SJSA1 (cell line): ENCODE results near the gene FGF4. TPM values are rescaled to one million over a fixed set of nuclear protein-coding genes. Genes with fewer than 3 reads are reported as not detected.

Source experiments
- DNase-seq, 2 experiments: peaks; one replicate each; pipeline ENCODE4 v3.0.0-alpha.2; 2015 to 2020; ENCODE audit warnings: low spot score in 2 of 2, low read depth in 1 of 2
- H3K27ac ChIP-seq: fragments of 250-450 bp; sonication (Bioruptor Pico); 2 replicates; pipeline ENCODE4 v1.5.1; 2020; ENCODE audit warnings: mild to moderate bottlenecking, moderate library complexity
- H3K27me3 ChIP-seq: fragments of 250-450 bp; sonication (Bioruptor Pico); replicated peaks from 2 replicates; pipeline ENCODE4 v1.5.1; 2020; ENCODE audit warnings: mild to moderate bottlenecking, moderate library complexity
- H3K36me3 ChIP-seq: fragments of 250-450 bp; sonication (Bioruptor Pico); 2 replicates; pipeline ENCODE4 v1.5.1; 2020; ENCODE audit warnings: mild to moderate bottlenecking
- H3K4me1 ChIP-seq: fragments of 250-450 bp; sonication (Bioruptor Pico); replicated peaks from 2 replicates; pipeline ENCODE4 v1.6.1; 2021; ENCODE audit warnings: mild to moderate bottlenecking
- H3K4me3 ChIP-seq: fragments of 250-450 bp; sonication (Bioruptor Pico); 2 replicates; pipeline ENCODE4 v1.5.1; 2020; ENCODE audit warnings: mild to moderate bottlenecking
- H3K9me3 ChIP-seq: fragments of 250-450 bp; sonication (Bioruptor Pico); replicated peaks from 2 replicates; pipeline ENCODE4 v1.5.1; 2020; ENCODE audit warnings: mild to moderate bottlenecking
- total RNA-seq: library from RNA; depleted of rRNA; stranded (reverse); fragments of >200 nt; shearing (Covaris generic); gene quantifications from 2 replicates; pipeline ENCODE4 v1.2.3, GENCODE V29; 2014; rRNA removed

The FGF4 gene, protein sequence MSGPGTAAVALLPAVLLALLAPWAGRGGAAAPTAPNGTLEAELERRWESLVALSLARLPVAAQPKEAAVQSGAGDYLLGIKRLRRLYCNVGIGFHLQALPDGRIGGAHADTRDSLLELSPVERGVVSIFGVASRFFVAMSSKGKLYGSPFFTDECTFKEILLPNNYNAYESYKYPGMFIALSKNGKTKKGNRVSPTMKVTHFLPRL
- total RNA-seq, result not detected in 2 replicates

DNA sequence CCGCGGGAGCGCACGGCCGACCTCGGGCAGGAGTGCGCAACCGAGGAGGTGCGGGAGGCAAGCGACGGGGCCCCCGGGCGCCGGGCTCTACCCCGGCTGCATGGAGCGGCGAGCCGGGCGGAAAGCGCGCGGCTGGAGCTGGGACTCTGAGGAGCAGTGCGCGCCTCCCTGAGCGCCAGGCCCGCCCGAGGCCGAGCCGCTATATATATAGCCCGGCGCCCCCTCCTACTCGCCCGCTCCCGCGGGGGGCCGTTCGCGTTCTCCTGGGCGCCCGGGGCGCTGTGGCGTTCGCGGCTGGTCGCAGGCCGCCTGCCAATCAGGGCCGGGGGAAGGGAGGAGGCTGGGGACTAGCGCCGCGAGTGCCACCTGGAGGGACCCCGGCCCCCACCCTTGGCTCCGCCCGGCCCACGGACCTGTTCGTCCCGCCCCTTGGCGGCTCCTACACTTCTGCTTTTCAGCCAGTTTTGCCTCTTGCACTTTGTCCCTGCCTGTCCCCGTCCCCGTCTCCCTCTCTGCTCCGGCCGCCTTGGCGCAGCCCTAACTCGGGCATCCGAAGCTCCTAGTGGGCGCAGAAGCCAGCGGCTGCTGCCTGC, at the start of gene FGF4:
FGF4 (minus strand) TSS at position 179 of the 593 bp plus-strand sequence. CDS start 257 bp downstream, outside the sequence.
- peaks cover 6% of the 10 kb centered on the region for H3K9me3 ChIP-seq
- peaks cover 13% of the 10 kb centered on the region for H3K4me1 ChIP-seq
- peaks cover 97% of the 10 kb centered on the region for H3K27me3 ChIP-seq
- peak in 1 of 2 experiments; percentile 61 for DNase-seq
- H3K27ac ChIP-seq, result no peak within 1 kb of the TSS
- no peaks in the 10 kb centered on the region for H3K36me3 ChIP-seq
- no peak within 1 kb of the TSS for H3K4me3 ChIP-seq

- no peak overlapping the region for H3K4me3 ChIP-seq
Measured at GRCh38 chr11:69823641-69824265, 48.6 kb upstream of the FGF4 start.

GRCh38 chr11:69822676-69823494, 47.7 kb upstream of the FGF4 start:
- Histone ChIP-seq H3K27ac (no peak overlapping the region), H3K9me3 (peaks cover 8% of the 10 kb centered on the region), H3K27me3 (peaks cover 86% of the 10 kb centered on the region), H3K4me1 (peaks cover 22% of the 10 kb centered on the region), H3K4me3 (no peak overlapping the region), H3K36me3 (no peaks in the 10 kb centered on the region; the same call in none of the 2 replicates)
- peak in 1 of 2 experiments; percentile 40 for DNase-seq

More at GRCh38 chr11:69823641-69824265, 48.6 kb upstream of the FGF4 start:
- Histone ChIP-seq H3K27me3 (peaks cover 77% of the 10 kb centered on the region), H3K4me1 (peaks cover 13% of the 10 kb centered on the region), H3K9me3 (peaks cover 8% of the 10 kb centered on the region), H3K27ac (no peak overlapping the region), H3K36me3 (no peaks in the 10 kb centered on the region; the same call in 1 of the 2 replicates)
- no peak for DNase-seq

DNA sequence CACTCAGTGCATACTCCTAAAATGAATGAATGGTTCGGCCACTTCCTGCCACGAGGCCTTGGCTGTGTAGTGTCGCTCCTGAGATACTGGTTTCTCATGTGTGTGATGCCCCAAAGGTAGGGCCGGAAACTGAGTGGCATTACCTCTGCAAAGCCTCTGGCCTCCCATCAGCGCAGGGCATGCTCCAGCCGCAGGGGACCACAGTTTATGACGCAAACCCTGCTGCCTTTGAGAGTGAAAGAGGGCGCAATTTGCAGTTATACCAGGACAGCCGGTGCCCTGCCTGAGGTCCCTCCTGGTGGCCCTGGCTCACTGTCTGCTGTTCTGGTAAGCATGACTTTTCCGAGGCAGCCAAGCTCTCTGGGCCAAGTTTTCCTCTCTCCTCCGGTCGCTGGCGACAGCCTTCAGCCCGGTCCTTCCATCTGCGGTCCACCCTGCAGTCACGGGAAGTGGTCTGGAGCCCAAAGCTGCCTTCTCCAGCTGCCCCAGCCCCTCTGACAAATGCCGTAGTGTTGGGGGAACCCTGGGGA, 46.4 kb upstream of the FGF4 start:
- Histone ChIP-seq H3K27me3 (peaks cover 96% of the 10 kb centered on the region), H3K36me3 (peaks cover 2% of the 10 kb centered on the region), H3K9me3 (peaks cover 14% of the 10 kb centered on the region), H3K4me1 (peaks cover 30% of the 10 kb centered on the region), H3K27ac (no peak overlapping the region), H3K4me3 (no peak overlapping the region)
- DNase-seq, result no peak

DNA sequence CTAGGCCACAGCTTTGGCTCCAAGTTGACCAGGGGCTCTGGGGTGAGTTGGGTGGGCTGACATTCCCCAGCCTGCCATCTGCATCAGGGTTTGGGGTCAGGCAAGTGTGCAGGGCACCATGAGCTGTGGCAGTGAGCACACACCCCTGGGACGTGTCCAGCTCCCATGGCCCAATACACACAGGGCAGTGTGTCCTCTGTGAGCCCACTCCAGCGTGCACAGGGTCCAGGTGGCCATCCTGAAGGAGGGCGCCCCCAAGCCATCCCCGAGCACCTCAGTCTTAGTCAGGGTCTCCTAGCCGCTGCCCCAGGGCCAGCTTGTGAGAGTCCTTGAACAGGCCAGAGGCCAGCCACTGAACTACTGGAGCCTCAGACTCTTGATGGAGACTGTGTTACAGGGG, 45.3 kb upstream of the FGF4 start:
- peaks cover 26% of the 10 kb centered on the region for H3K4me1 ChIP-seq
- DNase-seq, result no peak
- H3K9me3 ChIP-seq, result peaks cover 13% of the 10 kb centered on the region
- H3K27me3 ChIP-seq, result peaks cover 97% of the 10 kb centered on the region
- H3K36me3 ChIP-seq, result peaks cover 2% of the 10 kb centered on the region
- no peak overlapping the region for H3K4me3 ChIP-seq
- no peak overlapping the region for H3K27ac ChIP-seq

GRCh38 chr11:69819541-69820070, 44.5 kb upstream of the FGF4 start:
- Histone ChIP-seq H3K9me3 (peaks cover 7% of the 10 kb centered on the region; the same call in 1 of the 2 replicates), H3K36me3 (peaks cover 2% of the 10 kb centered on the region; the same call in 1 of the 2 replicates), H3K4me1 (peaks cover 18% of the 10 kb centered on the region), H3K27ac (no peak overlapping the region), H3K4me3 (no peak overlapping the region), H3K27me3 (peaks cover 96% of the 10 kb centered on the region)
- no peak for DNase-seq

- no peak within 1 kb of the TSS for H3K4me3 ChIP-seq
- DNase-seq, result no peak
- H3K9me3 ChIP-seq, result peaks cover 10% of the 10 kb centered on the region
- no peak within 1 kb of the TSS for H3K27ac ChIP-seq
- H3K4me1 ChIP-seq, result peaks cover 18% of the 10 kb centered on the region
- peaks cover 96% of the 10 kb centered on the region for H3K27me3 ChIP-seq
- H3K36me3 ChIP-seq, result peaks cover 2% of the 10 kb centered on the region; the same call in 1 of the 2 replicates
Measured at GRCh38 chr11:69818603-69819441, 43.7 kb upstream of the FGF4 start, which contains the start of gene FGF3. FGF3 (minus strand) TSS chr11:69819416; CDS start chr11:69818933, 483 bp downstream.

GRCh38 chr11:69818231-69818602, 43.1 kb upstream of the FGF4 start:
- H3K4me1 ChIP-seq, result peaks cover 18% of the 10 kb centered on the region
- no peak overlapping the region for H3K27ac ChIP-seq
- DNase-seq, result no peak
- H3K27me3 ChIP-seq, result peaks cover 92% of the 10 kb centered on the region
- H3K36me3 ChIP-seq, result peaks cover 2% of the 10 kb centered on the region; the same call in 1 of the 2 replicates
- H3K9me3 ChIP-seq, result peaks cover 10% of the 10 kb centered on the region
- no peak overlapping the region for H3K4me3 ChIP-seq

DNA sequence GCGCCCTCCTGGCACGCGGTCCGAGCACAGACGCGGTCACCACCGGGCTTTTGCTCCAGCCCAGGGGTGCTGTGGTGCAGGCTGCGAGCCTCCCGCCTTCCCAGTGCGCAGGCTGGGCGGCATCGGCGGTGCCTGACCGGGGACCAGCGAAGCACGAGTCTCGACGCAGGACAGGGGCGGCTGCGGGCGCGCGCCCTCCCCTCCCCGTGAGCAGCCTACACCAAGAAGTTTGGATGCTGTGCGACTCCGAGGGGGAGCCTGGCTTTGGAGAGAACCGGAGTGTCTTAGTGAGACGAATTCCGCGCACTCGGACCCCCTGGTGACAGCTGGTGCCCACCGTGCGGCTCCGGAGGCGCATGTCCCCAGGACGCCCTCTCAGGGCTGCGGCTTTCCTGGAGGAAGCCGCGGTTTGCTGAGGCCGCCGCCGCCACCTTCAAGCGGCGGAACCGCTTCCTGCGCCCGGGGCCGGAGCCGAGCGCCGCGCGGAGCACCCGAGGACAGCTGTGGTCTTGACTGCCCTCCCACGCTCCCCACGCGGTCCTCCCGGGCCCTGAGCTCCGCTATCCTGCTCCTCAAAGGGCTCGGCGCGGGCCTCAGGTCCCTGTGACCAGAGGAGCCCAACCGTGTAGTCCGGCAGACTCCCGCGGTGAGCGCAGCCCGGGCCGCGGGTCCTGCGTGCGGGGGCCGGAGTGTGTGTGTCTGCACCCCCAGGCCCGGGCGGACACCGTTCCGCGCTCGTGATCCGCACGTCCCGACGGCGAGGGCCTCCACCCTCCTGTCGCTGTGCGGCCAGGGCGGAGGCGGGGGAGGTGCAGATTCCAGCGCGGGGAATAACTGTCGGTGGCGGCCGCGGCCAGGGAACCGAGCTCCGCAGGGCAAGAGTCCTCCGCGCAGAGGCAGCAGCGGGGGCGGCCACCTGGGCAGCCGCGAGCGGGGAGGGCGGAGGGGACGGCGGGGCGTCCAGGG, 42.4 kb upstream of the FGF4 start:
- Histone ChIP-seq H3K36me3 (peaks cover 2% of the 10 kb centered on the region; the same call in 1 of the 2 replicates), H3K9me3 (peaks cover 10% of the 10 kb centered on the region), H3K4me3 (peak overlapping the region; percentile 14; the same call in 1 of the 2 replicates), H3K4me1 (peaks cover 18% of the 10 kb centered on the region), H3K27me3 (peaks cover 92% of the 10 kb centered on the region), H3K27ac (no peak overlapping the region)
- peak in 1 of 2 experiments; percentile 57 for DNase-seq

DNA sequence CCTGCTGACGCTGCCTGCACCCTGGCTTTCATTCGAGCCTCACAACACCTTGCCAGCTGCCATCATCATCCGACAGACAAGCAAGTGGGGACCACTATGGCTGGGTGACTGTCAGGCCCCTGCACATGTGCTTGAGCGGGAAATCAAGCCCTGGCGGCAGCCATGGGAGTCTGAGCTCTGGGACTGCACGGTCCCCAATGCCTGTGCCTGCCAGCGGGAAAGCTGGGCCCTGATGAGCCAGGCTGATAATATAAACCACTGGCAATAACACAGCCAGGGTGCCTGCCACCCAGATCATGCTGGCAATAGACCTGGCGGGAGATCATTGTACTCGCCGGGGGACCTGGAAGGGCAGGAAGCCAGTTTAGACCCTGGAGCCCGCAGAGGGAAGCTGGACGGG, 41.5 kb upstream of the FGF4 start:
- no peak for DNase-seq
- Histone ChIP-seq H3K9me3 (peaks cover 10% of the 10 kb centered on the region), H3K27me3 (peaks cover 92% of the 10 kb centered on the region), H3K4me1 (peaks cover 18% of the 10 kb centered on the region), H3K4me3 (no peak overlapping the region), H3K27ac (no peak overlapping the region), H3K36me3 (peaks cover 2% of the 10 kb centered on the region; the same call in 1 of the 2 replicates)

DNA sequence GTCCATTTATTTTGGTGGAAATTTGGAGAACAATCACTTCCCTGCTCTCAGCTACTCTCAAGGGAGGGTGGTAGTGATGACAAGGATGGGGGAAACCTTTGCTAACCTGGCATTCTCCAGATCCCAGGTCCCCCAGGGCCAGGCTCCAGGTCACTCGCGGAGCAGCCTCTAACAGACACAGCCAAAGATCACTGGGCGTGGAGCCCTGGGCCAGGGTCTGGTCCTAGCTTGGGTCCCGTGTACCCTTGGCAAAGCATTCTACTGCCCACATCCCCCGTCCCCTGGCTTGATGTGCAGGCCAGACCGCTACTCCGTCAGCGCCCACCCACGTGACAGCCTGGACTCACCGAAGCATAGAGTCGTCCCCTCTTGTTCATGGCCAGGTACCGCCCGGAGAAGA, 40.8 kb upstream of the FGF4 start:
- Histone ChIP-seq H3K27me3 (peaks cover 90% of the 10 kb centered on the region), H3K9me3 (peaks cover 10% of the 10 kb centered on the region), H3K27ac (no peak overlapping the region), H3K4me3 (no peak overlapping the region), H3K36me3 (peaks cover 2% of the 10 kb centered on the region; the same call in 1 of the 2 replicates), H3K4me1 (peaks cover 18% of the 10 kb centered on the region)
- DNase-seq, result no peak
